Suprapubic skin (tissue), 4 donors: ENCODE data around the gene RAB26.

Experiments used
- POLR2A ChIP-seq, 2 donors: fragments of 450-650 bp; IDR thresholded peaks; one replicate each; pipeline ENCODE4 v1.6.1; 2017; ENCODE audit warnings: antibody characterized with exemption in 2 of 2, mild to moderate bottlenecking in 2 of 2, moderate library complexity in 2 of 2
- POLR2AphosphoS5 ChIP-seq, 3 donors: sonication (generic); formaldehyde crosslinking; IDR thresholded peaks; one replicate each; pipeline ENCODE4 v1.6.1; 2017; ENCODE audit warnings: antibody characterized with exemption in 3 of 3
- TF ChIP-seq, protein P1 (sequence below), 2 donors: fragments of 200-600 bp in 1 of 2; fragments of 450-650 bp in 1 of 2; sonication (generic) in 1 of 2; IDR thresholded peaks; one replicate each; pipeline ENCODE4 v1.5.1; 2016 to 2019; ENCODE audit warnings: antibody characterized with exemption in 2 of 2, mild to moderate bottlenecking in 1 of 2, moderate library complexity in 1 of 2

DNA sequence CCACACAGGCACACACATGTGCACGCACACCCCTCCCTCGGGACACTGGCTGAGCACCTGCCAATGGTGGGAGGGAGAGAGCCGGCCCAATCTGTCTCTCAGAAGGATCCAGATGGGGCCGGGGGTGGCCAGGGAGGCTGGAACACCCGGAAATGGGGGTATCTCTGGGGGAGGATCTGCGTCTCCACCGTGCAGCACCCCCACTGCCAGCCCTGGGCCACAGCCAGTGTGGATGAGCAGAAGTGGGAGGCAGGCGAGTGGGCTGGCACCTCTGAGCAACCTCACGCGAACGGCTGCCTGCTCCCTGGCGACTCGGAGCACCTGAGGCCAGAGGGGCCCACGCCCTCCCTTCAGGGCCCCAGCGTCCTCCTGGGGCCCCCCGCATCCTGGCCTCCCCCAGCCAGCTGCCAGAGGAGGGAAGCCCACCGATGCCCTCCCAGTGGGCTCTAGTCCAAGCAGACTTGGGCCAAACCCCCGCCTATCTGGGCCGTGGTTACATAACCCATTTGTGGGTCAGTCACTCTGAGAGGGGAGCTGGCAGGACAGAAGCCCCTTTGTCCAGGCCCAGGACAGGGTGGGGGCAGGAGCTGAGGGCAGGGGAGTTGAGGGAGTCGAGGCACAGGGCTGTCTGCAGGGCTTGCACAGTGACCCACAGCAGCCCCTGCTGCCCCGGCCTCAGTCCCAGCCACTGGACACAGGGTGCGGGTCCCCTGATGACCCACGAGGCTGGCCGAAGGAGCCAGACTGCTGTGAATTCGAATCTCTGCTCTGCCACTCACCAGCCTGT is 42.4 kb downstream of the RAB26 start:
- TF ChIP-seq, protein P1, sequence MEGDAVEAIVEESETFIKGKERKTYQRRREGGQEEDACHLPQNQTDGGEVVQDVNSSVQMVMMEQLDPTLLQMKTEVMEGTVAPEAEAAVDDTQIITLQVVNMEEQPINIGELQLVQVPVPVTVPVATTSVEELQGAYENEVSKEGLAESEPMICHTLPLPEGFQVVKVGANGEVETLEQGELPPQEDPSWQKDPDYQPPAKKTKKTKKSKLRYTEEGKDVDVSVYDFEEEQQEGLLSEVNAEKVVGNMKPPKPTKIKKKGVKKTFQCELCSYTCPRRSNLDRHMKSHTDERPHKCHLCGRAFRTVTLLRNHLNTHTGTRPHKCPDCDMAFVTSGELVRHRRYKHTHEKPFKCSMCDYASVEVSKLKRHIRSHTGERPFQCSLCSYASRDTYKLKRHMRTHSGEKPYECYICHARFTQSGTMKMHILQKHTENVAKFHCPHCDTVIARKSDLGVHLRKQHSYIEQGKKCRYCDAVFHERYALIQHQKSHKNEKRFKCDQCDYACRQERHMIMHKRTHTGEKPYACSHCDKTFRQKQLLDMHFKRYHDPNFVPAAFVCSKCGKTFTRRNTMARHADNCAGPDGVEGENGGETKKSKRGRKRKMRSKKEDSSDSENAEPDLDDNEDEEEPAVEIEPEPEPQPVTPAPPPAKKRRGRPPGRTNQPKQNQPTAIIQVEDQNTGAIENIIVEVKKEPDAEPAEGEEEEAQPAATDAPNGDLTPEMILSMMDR (IDR thresholded peaks at IDR 0.05), result no peak
- no peak for TF ChIP-seq POLR2A (IDR thresholded peaks at IDR 0.05)
- no peak for TF ChIP-seq POLR2AphosphoS5 (IDR thresholded peaks at IDR 0.05)
